K562 (cell line): ENCODE results near the gene PPP3CB. TPM values are rescaled to one million over a fixed set of nuclear protein-coding genes. Genes with fewer than 3 reads are reported as not detected.

ENCODE experiments used
- ATAC-seq: fragments of 200-7000 bp; cut with Tn5 transposase; 3 replicates; pipeline ENCODE4 v1.9.1; 2020; ENCODE audit warnings: moderate library complexity
- BruUV-seq: library from RNA; stranded (reverse); fragments of 400-500 nt; replicated peaks from 2 replicates; lab custom pipeline; 2021; lab: Mats Ljungman, UMichigan
- CTCF ChIA-PET: fragments of 300-600 bp; formaldehyde crosslinking; extraction: SDS; loops from one replicate; lab custom pipeline; 2021; ENCODE audit warnings: low intra/inter-chr PET ratio; lab: Yijun Ruan, JAX
- POLR2A ChIA-PET: fragments of 300-600, 350-650 bp; sonication (Branson Sonifier 250); formaldehyde crosslinking; extraction: SDS; loops from one replicate; lab custom pipeline; 2021; ENCODE audit warnings: antibody characterized with exemption, inconsistent platforms; lab: Yijun Ruan, JAX
- DNase-seq, 4 experiments: peaks; one replicate each; pipeline versions ENCODE4 v3.0.0 to v3.0.0-alpha.2; 2011 to 2018; ENCODE audit warnings: low spot score in 3 of 4, mixed read lengths in 3 of 4; ENCODE audit errors: extremely low read depth in 1 of 4
- FAIRE-seq: peaks from 2 replicates; lab custom pipeline; 2011; peaks lifted over from hg19 to GRCh38; lab: Jason Lieb, UNC
- H2AFZ ChIP-seq: 2 replicates; pipeline ENCODE4 v1.6.0; 2011; ENCODE audit warnings: low read depth, low read length, control low read depth, inconsistent platforms
- H3K27ac ChIP-seq: fragments of 200-600 bp; 3 replicates; pipeline ENCODE4 v1.8.0; 2011; ENCODE audit warnings: low read depth, mild to moderate bottlenecking, control low read depth, inconsistent platforms, low read length, moderate library complexity, mixed read lengths; ENCODE audit errors: extremely low read depth
- H3K27me3 ChIP-seq, 2 experiments: fragments of 300-600 bp in 1 of 2; 2 replicates in 1 of 2; 3 replicates in 1 of 2; pipeline versions ENCODE4 v1.6.0 to v1.8.0; 2011; ENCODE audit warnings: inconsistent platforms in 2 of 2, low read length in 2 of 2, mild to moderate bottlenecking in 1 of 2, mixed read lengths in 1 of 2, moderate library complexity in 1 of 2; ENCODE audit not compliant: control insufficient read depth in 2 of 2, insufficient read depth in 2 of 2
- H3K36me3 ChIP-seq: fragments of 300-600 bp; 3 replicates; pipeline ENCODE4 v1.8.0; 2011; ENCODE audit warnings: mild to moderate bottlenecking, low read length, inconsistent platforms; ENCODE audit not compliant: control insufficient read depth, insufficient read depth
- H3K4me1 ChIP-seq, 2 experiments: fragments of 200-600 bp in 1 of 2; replicated peaks in 1 of 2; 2 replicates in 1 of 2; 3 replicates in 1 of 2; pipeline versions ENCODE4 v1.5.1 to v1.8.0; 2011; ENCODE audit warnings: inconsistent platforms in 2 of 2, low read length in 2 of 2, mild to moderate bottlenecking in 1 of 2, mixed read lengths in 1 of 2, moderate library complexity in 1 of 2; ENCODE audit not compliant: control insufficient read depth in 2 of 2, insufficient read depth in 2 of 2
- H3K4me2 ChIP-seq: 2 replicates; pipeline ENCODE4 v1.6.1; 2011; ENCODE audit warnings: low read length, control low read depth, inconsistent platforms, mixed read lengths; ENCODE audit not compliant: insufficient read depth
- H3K4me3 ChIP-seq: fragments of 200-600 bp; sonication (generic), shearing (Covaris generic); 2 replicates; pipeline ENCODE4 v1.5.1; 2016; ENCODE audit warnings: control low read depth, inconsistent platforms
- H3K79me2 ChIP-seq: fragments of 200-600 bp; 3 replicates; pipeline ENCODE4 v1.8.0; 2011; ENCODE audit warnings: low read length, inconsistent platforms; ENCODE audit not compliant: control insufficient read depth, insufficient read depth
- H3K9ac ChIP-seq, 2 experiments: 2 replicates each; pipeline versions ENCODE4 v1.6.0 to v1.6.1; 2011; ENCODE audit warnings: low read depth in 2 of 2, low read length in 2 of 2, control low read depth in 1 of 2, inconsistent platforms in 1 of 2, mild to moderate bottlenecking in 1 of 2, mixed read lengths in 1 of 2; ENCODE audit not compliant: insufficient read depth in 1 of 2
- H3K9me1 ChIP-seq: one replicate; pipeline ENCODE4 v1.6.0; 2011; ENCODE audit warnings: inconsistent platforms, mild to moderate bottlenecking, low read length, moderate library complexity; ENCODE audit not compliant: control insufficient read depth, insufficient read depth
- H3K9me3 ChIP-seq: replicated peaks from 2 replicates; pipeline ENCODE4 v1.5.1; 2011; ENCODE audit warnings: low read depth, low read length, inconsistent platforms; ENCODE audit not compliant: control insufficient read depth, insufficient read depth
- H4K20me1 ChIP-seq: replicated peaks from 2 replicates; pipeline ENCODE4 v1.6.1; 2011; ENCODE audit warnings: low read length, inconsistent platforms, mixed read lengths; ENCODE audit not compliant: control insufficient read depth, insufficient read depth
- AFF4 ChIP-seq: sonication (generic); formaldehyde crosslinking; IDR thresholded peaks from 2 replicates; pipeline ENCODE4 v1.8.0; 2023; ENCODE audit warnings: mild to moderate bottlenecking, missing genetic modification reagents
- ARID1B ChIP-seq: fragments of 450-650 bp; IDR thresholded peaks from 2 replicates; pipeline ENCODE4 v1.6.1; 2016; ENCODE audit warnings: antibody characterized with exemption, mild to moderate bottlenecking, inconsistent platforms
- CBFA2T3 ChIP-seq: fragments of 450-650 bp; IDR thresholded peaks from 2 replicates; pipeline ENCODE4 v1.6.1; 2017
- EHMT2 ChIP-seq: fragments of 450-650 bp; IDR thresholded peaks from 2 replicates; pipeline ENCODE4 v1.6.1; 2018; ENCODE audit warnings: antibody characterized with exemption
- FOSL1 ChIP-seq: fragments of 200-800 bp; sonication (Bioruptor generic); conservative IDR thresholded peaks from 2 replicates; pipeline ENCODE4 v1.6.1; 2016; ENCODE audit warnings: missing genetic modification characterization, missing compliant biosample characterization
- HBP1 ChIP-seq: fragments of 450-650 bp; formaldehyde crosslinking; IDR thresholded peaks from 2 replicates; pipeline ENCODE4 v1.4.0; 2022; ENCODE audit warnings: missing genetic modification characterization
- JUND ChIP-seq, 2 experiments: IDR thresholded peaks; 2 replicates in 1 of 2; 3 replicates in 1 of 2; pipeline ENCODE4 v1.6.1; 2011; ENCODE audit warnings: borderline replicate concordance in 2 of 2, low read depth in 2 of 2, low read length in 2 of 2, improper control_type of control experiment in 1 of 2, missing biosample characterization in 1 of 2, missing genetic modification characterization in 1 of 2, missing genetic modification reagents in 1 of 2
- MXI1 ChIP-seq: IDR thresholded peaks from 2 replicates; pipeline ENCODE4 v1.6.1; 2011; ENCODE audit warnings: low read depth, mild to moderate bottlenecking, improper control_type of control experiment, low read length
- NFIC ChIP-seq: fragments of 450-650 bp; IDR thresholded peaks from 2 replicates; pipeline ENCODE4 v1.6.1; 2017; ENCODE audit warnings: mild to moderate bottlenecking, inconsistent platforms
- POU5F1 ChIP-seq: fragments of 150-350 bp; IDR thresholded peaks from 2 replicates; pipeline ENCODE4 v1.6.1; 2014; ENCODE audit warnings: borderline replicate concordance, low read length, low read depth, mild to moderate bottlenecking; ENCODE audit not compliant: partially characterized antibody
- RCOR1 ChIP-seq, 2 experiments: IDR thresholded peaks; 2 replicates each; pipeline ENCODE4 v1.6.1; 2012; ENCODE audit warnings: low read depth in 2 of 2, low read length in 2 of 2, borderline replicate concordance in 1 of 2, improper control_type of control experiment in 1 of 2
- TAL1 ChIP-seq: fragments of 450-650 bp; IDR thresholded peaks from 2 replicates; pipeline ENCODE4 v1.6.1; 2016; ENCODE audit warnings: mild to moderate bottlenecking
- WGBS: fragments of 100-300 bp; shearing (Covaris generic); methylation state at CpG from one replicate; pipeline ENCODE4 v1.1.6; 2016; ENCODE audit warnings: low coverage, mixed read lengths; ENCODE audit not compliant: insufficient coverage; ENCODE audit errors: missing lambda C conversion rate; 5-methylcytosine and 5-hydroxymethylcytosine counted together
- in situ Hi-C: fragments of 300-500 bp; cut with MboI; formaldehyde crosslinking; loops from 4 replicates; pipeline ENCODE4 v1.15.0; 2018; ENCODE audit warnings: inconsistent platforms, mixed read lengths
- intact Hi-C: fragments of 100-400 bp; cut with micrococcal nuclease; formaldehyde crosslinking; loops from 2 replicates; pipeline ENCODE4 v1.14.2; 2022
- polyA plus RNA-seq, 8 experiments: library from polyadenylated mRNA; depleted of rRNA in 4 of 8; stranded (reverse) in 5 of 8; unstranded in 3 of 8; fragments of >200 nt; fragmentation: Nextera tagmentation in 2 of 8; fragmentation: Illumina TruSeq in 1 of 8; extraction: Ambion mirVana in 2 of 8; extraction: Trizol in 1 of 8; gene quantifications; 2 replicates each; pipeline versions ENCODE4 v1.2.1 to v1.2.3, GENCODE V29; 2011 to 2014; ENCODE audit warnings: inconsistent platforms in 1 of 8, missing spikeins in 1 of 8
- total RNA-seq, 7 experiments: library from RNA; depleted of rRNA in 6 of 7; stranded (reverse); fragments of >200 nt in 6 of 7; fragmentation: Illumina TruSeq in 2 of 7; extraction: Trizol in 2 of 7; gene quantifications; 2 replicates each; pipeline versions ENCODE4 v1.2.1 to v1.2.3, GENCODE V29; 2011 to 2021; ENCODE audit warnings: low replicate concordance in 1 of 7

The PPP3CB gene
- total and polyA plus RNA-seq, 9 of the 15 experiments (the other 6 are each of a cell fraction or from before 2014, with no cell fraction given) = 9.6 to 27.6 (median 17.8) TPM

- ATAC-seq (peak; percentile 39), DNase-seq (peak in 2 of 4 experiments; percentile 35 to 49), FAIRE-seq (peak; percentile 15)
- Histone ChIP-seq H3K4me2 (peak overlapping the region; percentile 19), H3K4me3 (no peak overlapping the region), H4K20me1 (peaks cover 18% of the 10 kb centered on the region), H3K27me3 (no peaks in the 10 kb centered on the region), H3K27ac (no peak overlapping the region), H3K79me2 (peaks cover 98% of the 10 kb centered on the region), H3K4me1 (peaks cover 17 to 20% of the 10 kb centered on the region in 2 experiments), H3K9me3 (no peaks in the 10 kb centered on the region), H3K9ac (no peak overlapping the region), H3K36me3 (peaks cover 13% of the 10 kb centered on the region; the same call in 2 of the 3 replicates), H2AFZ (no peak overlapping the region), H3K9me1 (no peaks in the 10 kb centered on the region)
- BruUV-seq = no TSS peak
- POLR2A ChIA-PET = interaction anchor here (0.6 to 2.0 kb wide), 8 partner anchors 17 to 761 kb away, joined by 3 to 5 read pairs (median 3); partner anchors contain the start of genes DNAJC9 and NUDT13
- in situ Hi-C loops = no loop called here
- TF ChIP-seq RCOR1 (IDR thresholded peaks at IDR 0.05; ENCODE audit: borderline replicate concordance in 1 of 2, low read depth in 2 of 2, low read length in 2 of 2) (0 out of 4 replicates have a peak, but pooled peaks of 1 of the 2 experiments have one; percentile 13), MXI1 (no peak), FOSL1 (0 out of 2 replicates have a peak, but pooled peaks have one; percentile 15), ARID1B (peak; percentile 45; the same call in 1 of the 2 replicates), NFIC (no peak), JUND (IDR thresholded peaks at IDR 0.05; ENCODE audit: borderline replicate concordance, low read depth, low read length) (no peak), JUND (tag; IDR thresholded peaks at IDR 0.05; ENCODE audit: borderline replicate concordance, low read depth, low read length) (peak; percentile 24; the same call in 1 of the 3 replicates), HBP1 (CRISPR knock-in tag) (no peak), AFF4 (no peak), EHMT2 (peak; percentile 66; the same call in 1 of the 2 replicates), POU5F1 (peak; percentile 2), CBFA2T3 (peak; percentile 50; the same call in 1 of the 2 replicates), TAL1 (0 out of 2 replicates have a peak, but pooled peaks have one; percentile 4)
- CTCF ChIA-PET = no interaction called here
- intact Hi-C loops = loop anchor here (10.0 kb wide), 1 partner anchor 238 kb away; the partner anchor contains the start of gene MYOZ1
- 46% methylated on average over 5 of the region's 5 CpGs for WGBS
Observed at GRCh38 chr10:73406846-73407245, 89.0 kb downstream of the PPP3CB start.
